Upper lobe of left lung (tissue), 6 donors: ENCODE measurements around the gene ADD2. TPM values are rescaled to one million over a fixed set of nuclear protein-coding genes. Genes with fewer than 3 reads are reported as not detected.
A peak's percentile ranks its signal among the peaks of the same experiment; 100 is the strongest.

Experiments used
- ATAC-seq, 2 donors: fragments of 200-7000 bp; cut with Tn5 transposase; one replicate each; pipeline ENCODE4 v1.9.1; 2022; ENCODE audit warnings: mild to moderate bottlenecking in 2 of 2, moderate library complexity in 2 of 2; ENCODE audit not compliant: low FRiP score in 2 of 2
- DNase-seq, 2 donors: peaks; one replicate each; pipeline ENCODE4 v3.0.0-alpha.2; 2019 to 2020
- H3K27ac ChIP-seq, 4 donors: fragments of 200-600 bp; sonication (generic); one replicate each; pipeline ENCODE4 v1.5.1; 2016 to 2019
- H3K27me3 ChIP-seq, 4 donors: fragments of 200-600 bp; sonication (generic); one replicate each; pipeline ENCODE4 v1.5.1; 2017 to 2019
- H3K36me3 ChIP-seq, 4 donors: fragments of 200-600 bp; sonication (generic); one replicate each; pipeline ENCODE4 v1.5.1; 2016 to 2019
- H3K4me1 ChIP-seq, 4 donors: fragments of 200-600 bp; sonication (generic); one replicate each; pipeline ENCODE4 v1.5.1; 2018 to 2019
- H3K4me3 ChIP-seq, 4 donors: fragments of 200-600 bp; sonication (generic); one replicate each; pipeline ENCODE4 v1.5.1; 2017 to 2019; ENCODE audit warnings: mild to moderate bottlenecking in 2 of 4, moderate library complexity in 1 of 4
- H3K9me3 ChIP-seq, 4 donors: fragments of 200-600 bp; sonication (generic); one replicate each; pipeline ENCODE4 v1.5.1; 2018 to 2019
- CTCF ChIP-seq, 6 experiments: fragments of 450-650 bp in 4 of 6; fragments of 200-600 bp in 2 of 6; sonication (generic) in 2 of 6; IDR thresholded peaks; one replicate each; pipeline ENCODE4 v1.5.1; 2016 to 2019; ENCODE audit warnings: antibody characterized with exemption in 6 of 6
- EP300 ChIP-seq, 4 donors: sonication (generic); formaldehyde crosslinking; IDR thresholded peaks; one replicate each; pipeline ENCODE4 v1.5.1; 2017; ENCODE audit warnings: antibody characterized with exemption in 4 of 4, control low read depth in 2 of 4
- POLR2A ChIP-seq, 4 donors: fragments of 450-650 bp; IDR thresholded peaks; one replicate each; pipeline ENCODE4 v1.5.1; 2016 to 2017; ENCODE audit warnings: antibody characterized with exemption in 4 of 4, mild to moderate bottlenecking in 2 of 4
- POLR2AphosphoS5 ChIP-seq, 2 donors: sonication (generic); formaldehyde crosslinking; IDR thresholded peaks; one replicate each; pipeline ENCODE4 v1.5.1; 2017; ENCODE audit warnings: antibody characterized with exemption in 2 of 2
- WGBS, 2 donors: methylation state at CpG; one replicate each; pipeline ENCODE4 v1.1.5; 2017 to 2018; 5-methylcytosine and 5-hydroxymethylcytosine counted together
- total RNA-seq, 6 donors: library from RNA; depleted of rRNA in 4 of 6; stranded (reverse); fragments of >200 nt in 4 of 6; gene quantifications; one replicate each; pipeline versions ENCODE4 v1.1.0 to v1.2.1, GENCODE V29; 2016 to 2021
- donor health status: DM: no; HTN: no; CAD: no; lungs with moderate emphysema.
- donor health status: DM: no; HTN: yes; CAD: no; lungs with severe emphysema.

The ADD2 gene
- total RNA-seq, 6 donors from 2014 or later, result under 0.01 to 3.3 (median 0.50) TPM

GRCh38 chr2:70678576-70679143 is 89.3 kb downstream of the ADD2 start:
- TF ChIP-seq POLR2A (IDR thresholded peaks at IDR 0.05), result no peak
- no peak for TF ChIP-seq EP300 (IDR thresholded peaks at IDR 0.05)
- TF ChIP-seq CTCF (IDR thresholded peaks at IDR 0.05), result no peak
- ATAC-seq, result peak; percentile 28 to 34
- WGBS, 2 donors, result 70 to 88% methylated on average over 17 of the region's 17 CpGs

GRCh38 chr2:70676301-70677035 is 91.5 kb downstream of the ADD2 start:
- peaks cover 0 to 10% (median 0%) of the 10 kb centered on the region in 4 donors for H3K4me1 ChIP-seq
- no peak for TF ChIP-seq CTCF (IDR thresholded peaks at IDR 0.05)
- no peaks in the 10 kb centered on the region for H3K36me3 ChIP-seq
- DNase-seq (peak in 1 of 2 donors; percentile 33), ATAC-seq (no peak)
- H3K9me3 ChIP-seq, result no peaks in the 10 kb centered on the region
- H3K4me3 ChIP-seq, result no peak overlapping the region
- H3K27me3 ChIP-seq, result no peaks in the 10 kb centered on the region
- 94 to 97% methylated on average over 10 to 20 of the region's 20 CpGs for whole genome bisulfite sequencing, 2 donors
- H3K27ac ChIP-seq, result no peak overlapping the region

More at GRCh38 chr2:70678576-70679143, 89.3 kb downstream of the ADD2 start:
- H3K27ac ChIP-seq, result no peak overlapping the region
- no peaks in the 10 kb centered on the region for H3K36me3 ChIP-seq
- no peaks in the 10 kb centered on the region for H3K27me3 ChIP-seq
- H3K9me3 ChIP-seq, result no peaks in the 10 kb centered on the region
- peak; percentile 27 to 79 for DNase-seq
- no peak overlapping the region for H3K4me3 ChIP-seq
- H3K4me1 ChIP-seq, result peaks cover 0 to 10% (median 0%) of the 10 kb centered on the region in 4 donors

GRCh38 chr2:70675862-70676261 is 92.1 kb downstream of the ADD2 start:
- 88 to 98% methylated on average over 2 of the region's 2 CpGs for WGBS, 2 donors
- Histone ChIP-seq H3K4me3 (no peak overlapping the region), H3K36me3 (no peaks in the 10 kb centered on the region), H3K9me3 (no peaks in the 10 kb centered on the region), H3K4me1 (peaks cover 0 to 10% (median 0%) of the 10 kb centered on the region in 4 donors), H3K27me3 (no peaks in the 10 kb centered on the region), H3K27ac (no peak overlapping the region)
- ATAC-seq, result no peak
- TF ChIP-seq POLR2AphosphoS5 (IDR thresholded peaks at IDR 0.05) (no peak), CTCF (IDR thresholded peaks at IDR 0.05) (no peak), POLR2A (IDR thresholded peaks at IDR 0.05) (no peak), EP300 (IDR thresholded peaks at IDR 0.05) (no peak)
- DNase-seq, result no peak

- Histone ChIP-seq H3K36me3 (no peaks in the 10 kb centered on the region), H3K27ac (no peak overlapping the region), H3K4me1 (peaks cover 0 to 10% (median 0%) of the 10 kb centered on the region in 4 donors), H3K9me3 (no peaks in the 10 kb centered on the region), H3K27me3 (no peaks in the 10 kb centered on the region), H3K4me3 (no peak overlapping the region)
- 90 to 96% methylated on average over 10 to 11 of the region's 11 CpGs for WGBS, 2 donors
- ATAC-seq (no peak), DNase-seq (no peak)
- TF ChIP-seq EP300 (IDR thresholded peaks at IDR 0.05) (no peak), POLR2A (IDR thresholded peaks at IDR 0.05) (no peak), CTCF (IDR thresholded peaks at IDR 0.05) (no peak), POLR2AphosphoS5 (IDR thresholded peaks at IDR 0.05) (no peak)
Observed at GRCh38 chr2:70674636-70675430, 93.2 kb downstream of the ADD2 start.
